K562 (cell line): ENCODE measurements around the gene LIAS. TPM values are rescaled to one million over a fixed set of nuclear protein-coding genes. Genes with fewer than 3 reads are reported as not detected.

ENCODE experiments used
- ERF ChIP-seq: fragments of 450-650 bp; formaldehyde crosslinking; IDR thresholded peaks from 2 replicates; pipeline ENCODE4 v1.4.0; 2020; ENCODE audit warnings: mild to moderate bottlenecking, mixed read lengths
- FOSL1 ChIP-seq: fragments of 200-800 bp; sonication (Bioruptor generic); conservative IDR thresholded peaks from 2 replicates; pipeline ENCODE4 v1.6.1; 2016; ENCODE audit warnings: missing genetic modification characterization, missing compliant biosample characterization
- KDM1A ChIP-seq, 2 experiments: fragments of 450-650 bp; IDR thresholded peaks; 2 replicates each; pipeline ENCODE4 v1.6.1; 2016; ENCODE audit warnings: mild to moderate bottlenecking in 2 of 2
- NONO ChIP-seq, 2 experiments: fragments of 200-400 bp in 1 of 2; fragments of 450-650 bp in 1 of 2; formaldehyde crosslinking in 1 of 2; IDR thresholded peaks; 2 replicates each; pipeline ENCODE4 v1.6.1; 2017; ENCODE audit warnings: low read depth in 2 of 2, mild to moderate bottlenecking in 2 of 2, moderate library complexity in 2 of 2, low read length in 1 of 2
- NR1H2 ChIP-seq: sonication (generic); formaldehyde crosslinking; IDR thresholded peaks from 2 replicates; pipeline ENCODE4 v1.4.0; 2020; ENCODE audit warnings: mild to moderate bottlenecking, missing genetic modification reagents
- POLR2G ChIP-seq: fragments of 200-400 bp; formaldehyde crosslinking; IDR thresholded peaks from 2 replicates; pipeline ENCODE4 v1.6.1; 2017; ENCODE audit warnings: low read depth, mild to moderate bottlenecking, antibody characterized with exemption, low read length, moderate library complexity
- TCF3 ChIP-seq: sonication (generic); formaldehyde crosslinking; IDR thresholded peaks from 2 replicates; pipeline ENCODE4 v1.4.0; 2020; ENCODE audit warnings: mild to moderate bottlenecking, missing genetic modification reagents
- YY1 ChIP-seq, 3 experiments: IDR thresholded peaks; 2 replicates each; pipeline ENCODE4 v1.6.1; 2011; ENCODE audit warnings: low read length in 2 of 3, mild to moderate bottlenecking in 2 of 3, moderate library complexity in 2 of 3, borderline replicate concordance in 1 of 3, control low read depth in 1 of 3, low read depth in 1 of 3; ENCODE audit not compliant: insufficient read depth in 3 of 3, insufficient replicate concordance in 2 of 3, control insufficient read depth in 1 of 3, insufficient read length in 1 of 3; ENCODE audit errors: extremely low read depth in 1 of 3
- ZBTB33 ChIP-seq: sonication (generic); formaldehyde crosslinking; IDR thresholded peaks from 2 replicates; pipeline ENCODE4 v1.8.1; 2023; ENCODE audit warnings: mild to moderate bottlenecking, missing genetic modification reagents
- ZEB2 ChIP-seq: fragments of 450-650 bp; IDR thresholded peaks from 2 replicates; pipeline ENCODE4 v1.6.1; 2016
- ZFX ChIP-seq: sonication (generic); formaldehyde crosslinking; IDR thresholded peaks from 2 replicates; pipeline ENCODE4 v1.8.0; 2022; ENCODE audit warnings: mild to moderate bottlenecking, missing genetic modification reagents, moderate library complexity
- ZKSCAN1 ChIP-seq: fragments of 150-350 bp; IDR thresholded peaks from 2 replicates; pipeline ENCODE4 v1.6.1; 2016; ENCODE audit warnings: low read depth, low read length
- ZNF212 ChIP-seq: fragments of 450-650 bp; formaldehyde crosslinking; IDR thresholded peaks from 2 replicates; pipeline ENCODE4 v1.4.0; 2020; ENCODE audit warnings: mild to moderate bottlenecking
- ZNF318 ChIP-seq, 2 experiments: fragments of 450-650 bp; IDR thresholded peaks; 2 replicates each; pipeline ENCODE4 v1.6.1; 2016; ENCODE audit warnings: mild to moderate bottlenecking in 2 of 2, borderline replicate concordance in 1 of 2, low read depth in 1 of 2, moderate library complexity in 1 of 2
- ZNF398 ChIP-seq: fragments of 250-450 bp; sonication (Bioruptor Pico); IDR thresholded peaks from 2 replicates; pipeline ENCODE4 v1.8.0; 2021; ENCODE audit warnings: moderate library complexity, mild to moderate bottlenecking, inconsistent platforms
- polyA plus RNA-seq, 8 experiments: library from polyadenylated mRNA; depleted of rRNA in 4 of 8; stranded (reverse) in 5 of 8; unstranded in 3 of 8; fragments of >200 nt; fragmentation: Nextera tagmentation in 2 of 8; fragmentation: Illumina TruSeq in 1 of 8; extraction: Ambion mirVana in 2 of 8; extraction: Trizol in 1 of 8; gene quantifications; 2 replicates each; pipeline versions ENCODE4 v1.2.1 to v1.2.3, GENCODE V29; 2011 to 2014; ENCODE audit warnings: inconsistent platforms in 1 of 8, missing spikeins in 1 of 8
- total RNA-seq, 7 experiments: library from RNA; depleted of rRNA in 6 of 7; stranded (reverse); fragments of >200 nt in 6 of 7; fragmentation: Illumina TruSeq in 2 of 7; extraction: Trizol in 2 of 7; gene quantifications; 2 replicates each; pipeline versions ENCODE4 v1.2.1 to v1.2.3, GENCODE V29; 2011 to 2021; ENCODE audit warnings: low replicate concordance in 1 of 7

Gene LIAS
- total and polyA plus RNA-seq, 9 of the 15 experiments (the other 6 are each of a cell fraction or from before 2014, with no cell fraction given): 21.9 to 57.1 (median 42.1) TPM

- no peak for TF ChIP-seq ZNF398
- TF ChIP-seq NR1H2 (CRISPR knock-in tag): no peak
- no peak; a peak in 1 of 4 replicates for TF ChIP-seq ZNF318 (IDR thresholded peaks at IDR 0.05; ENCODE audit: borderline replicate concordance in 1 of 2, low read depth in 1 of 2)
- no peak for TF ChIP-seq ZBTB33 (CRISPR knock-in tag)
- TF ChIP-seq ZKSCAN1: no peak
- TF ChIP-seq KDM1A (IDR thresholded peaks at IDR 0.05): no peak
- TF ChIP-seq FOSL1 (tag): peak; percentile 70
- no peak for TF ChIP-seq ZEB2
- no peak for TF ChIP-seq POLR2G
- no peak for TF ChIP-seq ZFX
- TF ChIP-seq TCF3 (CRISPR knock-in tag): no peak
- no peak for TF ChIP-seq NONO (IDR thresholded peaks at IDR 0.05; ENCODE audit: low read depth in 2 of 2, low read length in 1 of 2)
- TF ChIP-seq ZNF212 (CRISPR knock-in tag): no peak
- peak in 1 of 3 experiments; percentile 85 for TF ChIP-seq YY1 (IDR thresholded peaks at IDR 0.05; ENCODE audit: borderline replicate concordance in 1 of 3, control insufficient read depth in 1 of 3, extremely low read depth in 1 of 3, insufficient read depth in 3 of 3, insufficient read length in 1 of 3, insufficient replicate concordance in 2 of 3, low read depth in 1 of 3, low read length in 2 of 3)
- TF ChIP-seq ERF (CRISPR knock-in tag): no peak
Observed at GRCh38 chr4:39464886-39465501, 6.1 kb downstream of the LIAS start (continued).
